H9 (cell line): Measurements from ENCODE around the gene KIF18B. TPM values are rescaled to one million over a fixed set of nuclear protein-coding genes. Genes with fewer than 3 reads are reported as not detected.
A peak's percentile ranks its signal among the peaks of the same experiment; 100 is the strongest.

Source experiments
- DNase-seq: peaks from one replicate; pipeline ENCODE4 v3.0.0-alpha.2; 2017
- H2AFZ ChIP-seq: one replicate; pipeline ENCODE4 v1.6.1; 2013; ENCODE audit warnings: mild to moderate bottlenecking, low read length, control low read depth, moderate library complexity
- H2AK5ac ChIP-seq: 2 replicates; pipeline ENCODE4 v1.6.1; 2013; ENCODE audit warnings: low read length, control low read depth, mixed read lengths; ENCODE audit not compliant: insufficient read length
- H2BK120ac ChIP-seq: one replicate; pipeline ENCODE4 v1.6.1; 2013; ENCODE audit warnings: low read depth, mild to moderate bottlenecking, low read length, control low read depth, inconsistent platforms; ENCODE audit not compliant: poor library complexity, severe bottlenecking
- H2BK12ac ChIP-seq: 2 replicates; pipeline ENCODE4 v1.6.1; 2013; ENCODE audit warnings: low read length, control low read depth, mixed read lengths, low read depth; ENCODE audit not compliant: insufficient read length
- H2BK15ac ChIP-seq: 2 replicates; pipeline ENCODE4 v1.6.1; 2013; ENCODE audit warnings: low read depth, low read length, control low read depth
- H2BK20ac ChIP-seq: one replicate; pipeline ENCODE4 v1.6.1; 2013; ENCODE audit warnings: low read depth, mild to moderate bottlenecking, low read length, control low read depth, inconsistent platforms; ENCODE audit not compliant: poor library complexity, severe bottlenecking
- H2BK5ac ChIP-seq: 2 replicates; pipeline ENCODE4 v1.6.1; 2013; ENCODE audit warnings: low read length, control low read depth, mixed read lengths; ENCODE audit not compliant: insufficient read length
- H3K14ac ChIP-seq: 2 replicates; pipeline ENCODE4 v1.6.1; 2013; ENCODE audit warnings: low read length, control low read depth; ENCODE audit not compliant: insufficient read depth
- H3K18ac ChIP-seq: 2 replicates; pipeline ENCODE4 v1.6.1; 2013; ENCODE audit warnings: low read depth, mild to moderate bottlenecking, mixed read lengths, low read length, control low read depth; ENCODE audit not compliant: insufficient read length
- H3K23ac ChIP-seq: 2 replicates; pipeline ENCODE4 v1.6.1; 2013; ENCODE audit warnings: low read length, control low read depth, mixed read lengths, low read depth; ENCODE audit not compliant: insufficient read length
- H3K23me2 ChIP-seq: 2 replicates; pipeline ENCODE4 v1.6.1; 2013; ENCODE audit warnings: low read depth, mild to moderate bottlenecking, mixed read lengths, low read length, control low read depth; ENCODE audit not compliant: insufficient read length, poor library complexity, severe bottlenecking
- H3K27ac ChIP-seq: 2 replicates; pipeline ENCODE4 v1.5.1; 2013; ENCODE audit warnings: low read length, control low read depth, mixed read lengths, low read depth; ENCODE audit not compliant: insufficient read length
- H3K27me3 ChIP-seq: 2 replicates; pipeline ENCODE4 v1.6.1; 2013; ENCODE audit warnings: low read length, control low read depth, inconsistent platforms; ENCODE audit not compliant: insufficient read depth
- H3K4ac ChIP-seq: 2 replicates; pipeline ENCODE4 v1.6.1; 2013; ENCODE audit warnings: low read depth, mild to moderate bottlenecking, control low read depth, inconsistent platforms, low read length, moderate library complexity
- H3K4me1 ChIP-seq: 2 replicates; pipeline ENCODE4 v1.6.1; 2013; ENCODE audit warnings: low read length, control low read depth, inconsistent platforms; ENCODE audit not compliant: insufficient read depth
- H3K4me2 ChIP-seq: 2 replicates; pipeline ENCODE4 v1.6.1; 2013; ENCODE audit warnings: low read length, control low read depth, mixed read lengths; ENCODE audit not compliant: insufficient read length, insufficient read depth
- H3K56ac ChIP-seq: 2 replicates; pipeline ENCODE4 v1.6.1; 2013; ENCODE audit warnings: low read depth, mild to moderate bottlenecking, mixed read lengths, low read length, control low read depth; ENCODE audit not compliant: insufficient read length
- H3K79me1 ChIP-seq: 2 replicates; pipeline ENCODE4 v1.6.1; 2013; ENCODE audit warnings: low read depth, mild to moderate bottlenecking, moderate library complexity, low read length, control low read depth, inconsistent platforms; ENCODE audit not compliant: insufficient read depth, poor library complexity, severe bottlenecking
- H3K79me2 ChIP-seq: 2 replicates; pipeline ENCODE4 v1.6.1; 2013; ENCODE audit warnings: low read length, control low read depth, inconsistent platforms; ENCODE audit not compliant: insufficient read depth
- H3K9ac ChIP-seq: 2 replicates; pipeline ENCODE4 v1.6.1; 2013; ENCODE audit warnings: low read length, control low read depth, mixed read lengths; ENCODE audit not compliant: insufficient read length; ENCODE audit errors: extremely low read depth
- H3K9me3 ChIP-seq: one replicate; pipeline ENCODE4 v1.6.1; 2013; ENCODE audit warnings: low read depth, low read length, inconsistent platforms; ENCODE audit not compliant: control insufficient read depth
- H3T11ph ChIP-seq: one replicate; pipeline ENCODE4 v1.6.1; 2013; ENCODE audit warnings: mild to moderate bottlenecking, low read length, control low read depth, inconsistent platforms
- H4K20me1 ChIP-seq: one replicate; pipeline ENCODE4 v1.6.1; 2013; ENCODE audit not compliant: control insufficient read depth, insufficient read length, insufficient read depth
- H4K5ac ChIP-seq: 2 replicates; pipeline ENCODE4 v1.6.1; 2013; ENCODE audit warnings: low read depth, mild to moderate bottlenecking, mixed read lengths, low read length, control low read depth; ENCODE audit not compliant: insufficient read length
- H4K8ac ChIP-seq: replicated peaks from 2 replicates; pipeline ENCODE4 v1.6.1; 2013; ENCODE audit warnings: low read length, control low read depth, mixed read lengths, low read depth; ENCODE audit not compliant: insufficient read length
- H4K91ac ChIP-seq: 2 replicates; pipeline ENCODE4 v1.6.1; 2013; ENCODE audit warnings: low read depth, mild to moderate bottlenecking, moderate library complexity, mixed read lengths, low read length, control low read depth; ENCODE audit not compliant: insufficient read length
- H3K27ac Mint-ChIP-seq, 3 experiments: 2 replicates in 2 of 3; 3 replicates in 1 of 3; pipeline ENCODE4 v1.8.0; 2020 to 2021; ENCODE audit warnings: mixed read lengths in 3 of 3, mild to moderate bottlenecking in 1 of 3, moderate library complexity in 1 of 3
- H3K27me3 Mint-ChIP-seq: 2 replicates; pipeline ENCODE4 v1.8.0; 2021; ENCODE audit warnings: low read depth, mild to moderate bottlenecking, moderate library complexity, mixed read lengths
- H3K36me3 Mint-ChIP-seq, 3 experiments: 2 replicates in 2 of 3; 3 replicates in 1 of 3; pipeline ENCODE4 v1.8.0; 2020 to 2021; ENCODE audit warnings: low read depth in 3 of 3, mixed read lengths in 3 of 3; ENCODE audit not compliant: insufficient read depth in 1 of 3
- H3K4me1 Mint-ChIP-seq, 2 experiments: 2 replicates each; pipeline ENCODE4 v1.8.0; 2020; ENCODE audit warnings: mixed read lengths in 2 of 2
- H3K4me3 Mint-ChIP-seq, 2 experiments: 2 replicates in 1 of 2; 3 replicates in 1 of 2; pipeline ENCODE4 v1.8.0; 2020 to 2021; ENCODE audit warnings: mild to moderate bottlenecking in 2 of 2, mixed read lengths in 2 of 2, moderate library complexity in 1 of 2
- H3K9me3 Mint-ChIP-seq, 2 experiments: 2 replicates in 1 of 2; 3 replicates in 1 of 2; pipeline ENCODE4 v1.8.0; 2020; ENCODE audit warnings: mild to moderate bottlenecking in 2 of 2, mixed read lengths in 2 of 2, moderate library complexity in 1 of 2
- CTCF ChIP-seq: fragments of 200-600 bp; sonication (generic); conservative IDR thresholded peaks from 3 replicates; pipeline ENCODE4 v1.8.0; 2021; ENCODE audit warnings: antibody characterized with exemption, mild to moderate bottlenecking
- WGBS: extraction: QIAGEN DNeasy Blood & Tissue Kit; methylation state at CpG from one replicate; pipeline ENCODE4 v1.1.7; 2013; ENCODE audit warnings: missing lambda C conversion rate, low lambda C conversion rate, mixed read lengths; ENCODE audit not compliant: insufficient read length; ENCODE audit errors: extremely low coverage; 5-methylcytosine and 5-hydroxymethylcytosine counted together
- total RNA-seq: library from RNA; stranded (reverse); gene quantifications from 2 replicates; pipeline ENCODE4 v1.2.1, GENCODE V29; 2021

The KIF18B gene
- total RNA-seq, 1 experiment from 2014 or later = 51.8 TPM

GRCh38 chr17:44959821-44960531 is 12.4 kb upstream of the KIF18B start:
- Mint-ChIP-seq H3K9me3 (no peaks in the 10 kb centered on the region), H3K4me3 (no peak overlapping the region; a peak in 1 of 5 replicates), H3K27ac (no peak overlapping the region), H3K4me1 (peaks cover 2 to 10% of the 10 kb centered on the region in 2 experiments; a peak in 3 of 4 replicates), H3K27me3 (peaks cover 27% of the 10 kb centered on the region), H3K36me3 (peaks cover 0 to 1% (median 0%) of the 10 kb centered on the region in 3 experiments; a peak in 1 of 7 replicates)
- no CpG with 5 or more reads among the region's 56 CpGs for WGBS
- Histone ChIP-seq H3T11ph (no peak overlapping the region), H3K9me3 (no peaks in the 10 kb centered on the region), H4K5ac (no peak overlapping the region), H3K27me3 (no peaks in the 10 kb centered on the region), H3K14ac (peak overlapping the region; percentile 53), H4K20me1 (no peaks in the 10 kb centered on the region), H3K4me2 (no peak overlapping the region), H2BK15ac (no peak overlapping the region), H2BK120ac (no peak overlapping the region), H3K4me1 (no peaks in the 10 kb centered on the region; the same call in 1 of the 2 replicates), H2BK5ac (no peak overlapping the region), H4K91ac (no peak overlapping the region), H3K27ac (no peak overlapping the region), H3K18ac (no peak overlapping the region), H3K4ac (no peak overlapping the region), H3K56ac (no peak overlapping the region), H3K79me2 (no peaks in the 10 kb centered on the region), H2BK20ac (no peak overlapping the region), H3K79me1 (no peaks in the 10 kb centered on the region), H2BK12ac (no peak overlapping the region), H2AFZ (no peak overlapping the region), H3K23me2 (no peaks in the 10 kb centered on the region), H3K9ac (no peak overlapping the region), H2AK5ac (no peak overlapping the region), H4K8ac (peak overlapping the region; percentile 50), H3K23ac (no peak overlapping the region)
- no peak for TF ChIP-seq CTCF
- DNase-seq = peak; percentile 58
